K562 (cell line): ENCODE results near the gene SLC38A10.

Experiments used
- CTCF ChIP-seq, 3 experiments: IDR thresholded peaks in 2 of 3; conservative IDR thresholded peaks in 1 of 3; 2 replicates each; pipeline ENCODE4 v1.5.1; 2011 to 2012; ENCODE audit warnings: low read length in 3 of 3, mild to moderate bottlenecking in 3 of 3, control low read depth in 2 of 3, improper control_type of control experiment in 1 of 3, inconsistent platforms in 1 of 3, low read depth in 1 of 3, mixed read lengths in 1 of 3, moderate library complexity in 1 of 3; ENCODE audit not compliant: insufficient read depth in 2 of 3
- ELF4 ChIP-seq: fragments of 450-650 bp; formaldehyde crosslinking; IDR thresholded peaks from 2 replicates; pipeline ENCODE4 v1.4.0; 2022; ENCODE audit warnings: missing genetic modification characterization
- ELK1 ChIP-seq: sonication (generic); formaldehyde crosslinking; IDR thresholded peaks from 2 replicates; pipeline ENCODE4 v1.8.1; 2022; ENCODE audit warnings: missing genetic modification reagents
- KLF10 ChIP-seq: fragments of 250-450 bp; sonication (Bioruptor Pico); IDR thresholded peaks from 2 replicates; pipeline ENCODE4 v1.6.1; 2021; ENCODE audit warnings: matching md5 sums
- NCOA4 ChIP-seq: fragments of 450-650 bp; IDR thresholded peaks from 2 replicates; pipeline ENCODE4 v1.6.1; 2018; ENCODE audit warnings: mild to moderate bottlenecking; ENCODE audit not compliant: partially characterized antibody
- TCF7 ChIP-seq: sonication (generic); IDR thresholded peaks from 2 replicates; pipeline ENCODE4 v1.6.1; 2016; ENCODE audit warnings: antibody characterized with exemption, borderline replicate concordance

GRCh38 chr17:81306898-81307510 lies 11.9 kb upstream of the SLC38A10 start:
- TF ChIP-seq TCF7 (no peak), ELF4 (CRISPR knock-in tag) (no peak), KLF10 (no peak), NCOA4 (no peak), CTCF (IDR thresholded peaks at IDR 0.05 in 2 of 3, conservative IDR thresholded peaks at IDR 0.05 in 1 of 3; ENCODE audit: insufficient read depth in 2 of 3, low read depth in 1 of 3, low read length in 3 of 3) (no peak), ELK1 (no peak)
